ENCODE data around the gene TAS2R8. TPM values are rescaled to one million over a fixed set of nuclear protein-coding genes. Genes with fewer than 3 reads are reported as not detected.

Gene TAS2R8
- total RNA-seq, 1 experiment from 2014 or later, result not detected

DNA sequence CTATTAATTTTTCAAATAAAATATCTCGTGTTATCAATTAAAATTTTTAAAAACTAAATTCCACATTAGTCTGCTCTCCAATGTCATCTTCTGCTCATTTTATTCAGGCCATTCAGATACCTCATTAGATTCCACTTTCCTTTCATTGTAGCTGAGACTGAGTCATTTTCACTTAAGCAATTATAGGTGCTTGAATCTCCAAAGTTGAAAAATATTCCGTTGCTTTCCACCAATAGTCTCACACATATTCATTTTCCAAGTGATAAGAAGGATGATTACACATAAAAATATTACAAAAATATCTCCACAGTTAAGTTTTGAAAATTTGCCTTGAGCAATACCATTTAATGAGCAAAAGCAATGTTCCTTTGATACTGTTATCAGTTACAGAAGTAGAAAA lies 47.4 kb downstream of the TAS2R8 start:
- Histone ChIP-seq H3K27ac (no peak overlapping the region), H3K36me3 (ENCODE audit: low read depth) (no peaks in the 10 kb centered on the region), H3F3A (ENCODE audit: insufficient read depth, low read depth) (no peaks in the 10 kb centered on the region), H3K4me2 (no peak overlapping the region), H3K9me2 (ENCODE audit: insufficient read depth) (no peaks in the 10 kb centered on the region), H2AFZ (no peak overlapping the region), H3K9me3 (ENCODE audit: insufficient read depth, low read depth) (peaks cover 13% of the 10 kb centered on the region), H4K20me1 (ENCODE audit: insufficient read depth) (no peaks in the 10 kb centered on the region), H3K79me2 (ENCODE audit: low read depth) (no peaks in the 10 kb centered on the region), H3K4me1 (replicated peaks; ENCODE audit: insufficient read depth) (no peaks in the 10 kb centered on the region), H3K4me3 (no peak overlapping the region), H3K27me3 (ENCODE audit: insufficient read depth, low read depth) (no peaks in the 10 kb centered on the region)
- POLR2A ChIA-PET (ENCODE audit: unreplicated experiment), result no interaction called here
- intact Hi-C loops (cut with micrococcal nuclease; ENCODE audit: unreplicated experiment), result loop anchor here (10.0 kb wide), 2 partner anchors 395 to 725 kb away; partner anchors contain the start of gene CLEC9A
- TF ChIP-seq EZH2 (IDR thresholded peaks at IDR 0.05; ENCODE audit: low read depth), result no peak
- TF ChIP-seq, protein P1, sequence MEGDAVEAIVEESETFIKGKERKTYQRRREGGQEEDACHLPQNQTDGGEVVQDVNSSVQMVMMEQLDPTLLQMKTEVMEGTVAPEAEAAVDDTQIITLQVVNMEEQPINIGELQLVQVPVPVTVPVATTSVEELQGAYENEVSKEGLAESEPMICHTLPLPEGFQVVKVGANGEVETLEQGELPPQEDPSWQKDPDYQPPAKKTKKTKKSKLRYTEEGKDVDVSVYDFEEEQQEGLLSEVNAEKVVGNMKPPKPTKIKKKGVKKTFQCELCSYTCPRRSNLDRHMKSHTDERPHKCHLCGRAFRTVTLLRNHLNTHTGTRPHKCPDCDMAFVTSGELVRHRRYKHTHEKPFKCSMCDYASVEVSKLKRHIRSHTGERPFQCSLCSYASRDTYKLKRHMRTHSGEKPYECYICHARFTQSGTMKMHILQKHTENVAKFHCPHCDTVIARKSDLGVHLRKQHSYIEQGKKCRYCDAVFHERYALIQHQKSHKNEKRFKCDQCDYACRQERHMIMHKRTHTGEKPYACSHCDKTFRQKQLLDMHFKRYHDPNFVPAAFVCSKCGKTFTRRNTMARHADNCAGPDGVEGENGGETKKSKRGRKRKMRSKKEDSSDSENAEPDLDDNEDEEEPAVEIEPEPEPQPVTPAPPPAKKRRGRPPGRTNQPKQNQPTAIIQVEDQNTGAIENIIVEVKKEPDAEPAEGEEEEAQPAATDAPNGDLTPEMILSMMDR (conservative IDR thresholded peaks at IDR 0.05), result no peak
- DNase-seq, result no peak
- no TSS peak for BruUV-seq (replicated peaks)
- CTCF ChIA-PET, result interaction anchor here (0.7 kb wide), 1 partner anchor 9 kb away, joined by 4 read pairs; no protein-coding TSS in a partner anchor

DNA sequence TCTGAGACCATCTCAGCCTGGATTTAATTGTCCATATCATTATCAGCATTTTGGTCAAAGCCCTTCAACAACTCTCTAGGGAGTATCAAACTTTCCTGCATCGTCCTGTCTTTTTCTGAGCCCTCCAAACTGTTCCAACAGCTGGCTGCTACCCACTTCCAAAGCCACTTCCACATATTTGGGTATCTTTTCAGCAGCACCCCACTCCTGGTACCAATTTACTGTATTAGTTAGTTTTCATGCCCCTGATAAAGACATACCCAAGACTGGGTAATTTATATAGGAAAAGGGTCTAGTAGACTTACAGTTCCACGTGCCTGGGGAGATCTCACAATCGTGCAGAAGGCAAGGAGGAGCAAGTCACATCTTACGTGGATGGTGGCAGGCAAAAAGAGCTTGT lies 50.9 kb downstream of the TAS2R8 start:
- H3K79me2 ChIP-seq (ENCODE audit: low read depth), result no peaks in the 10 kb centered on the region
- no peak for DNase-seq
- no peak overlapping the region for H3K27ac ChIP-seq
- no peaks in the 10 kb centered on the region for H3K36me3 ChIP-seq (ENCODE audit: low read depth)
- CTCF ChIA-PET, result no interaction called here
- no peaks in the 10 kb centered on the region for H3K4me1 ChIP-seq (replicated peaks; ENCODE audit: insufficient read depth)
- POLR2A ChIA-PET (ENCODE audit: unreplicated experiment), result no interaction called here
- no peaks in the 10 kb centered on the region for H4K20me1 ChIP-seq (ENCODE audit: insufficient read depth)
- H3K9me3 ChIP-seq (ENCODE audit: insufficient read depth, low read depth), result peaks cover 13% of the 10 kb centered on the region
- no peak overlapping the region for H3K4me3 ChIP-seq
- TF ChIP-seq EZH2 (IDR thresholded peaks at IDR 0.05; ENCODE audit: low read depth), result no peak
- TF ChIP-seq, protein P1 (conservative IDR thresholded peaks at IDR 0.05), result no peak
- intact Hi-C loops (cut with micrococcal nuclease; ENCODE audit: unreplicated experiment), result loop anchor here (10.0 kb wide), 2 partner anchors 391 to 721 kb away; partner anchors contain the start of gene CLEC9A
- H3K9me2 ChIP-seq (ENCODE audit: insufficient read depth), result no peaks in the 10 kb centered on the region
- H2AFZ ChIP-seq, result no peak overlapping the region
- H3K4me2 ChIP-seq, result no peak overlapping the region
- no peaks in the 10 kb centered on the region for H3K27me3 ChIP-seq (ENCODE audit: insufficient read depth, low read depth)
- BruUV-seq (replicated peaks), result no TSS peak
- H3F3A ChIP-seq (ENCODE audit: insufficient read depth, low read depth), result no peaks in the 10 kb centered on the region

Other genes with a start within 250 kb of the TAS2R8 start
- gene MAGOHB, start 193.7 kb downstream of the TAS2R8 start, total RNA-seq (2021), result 53.8 and 91.4 TPM in 2 replicates
- 7.8 and 16.9 TPM in 2 replicates for gene STYK1, start 133.2 kb downstream of the TAS2R8 start, total RNA-seq (2021)
- gene YBX3, start 84.0 kb downstream of the TAS2R8 start, total RNA-seq (2021), result 567 and 613 TPM in 2 replicates
- not detected in 2 replicates for gene TAS2R7, start 4.7 kb downstream of the TAS2R8 start, total RNA-seq (2021)
- gene TAS2R9, start 2.9 kb upstream of the TAS2R8 start, total RNA-seq (2021), result not detected in 2 replicates
- 1.4 and 2.2 TPM in 2 replicates for gene TAS2R10, start 19.1 kb upstream of the TAS2R8 start, total RNA-seq (2021)
- gene PRR4, start 42.2 kb upstream of the TAS2R8 start, total RNA-seq (2021), result 5.1 and 7.1 TPM in 2 replicates
- gene PRH1, start 77.0 kb upstream of the TAS2R8 start, total RNA-seq (2021), result 14.4 and 17.2 TPM in 2 replicates
- gene TAS2R13, start 102.3 kb upstream of the TAS2R8 start, total RNA-seq (2021), result 1.9 and 2.6 TPM in 2 replicates
- gene PRH2, start 122.0 kb upstream of the TAS2R8 start, total RNA-seq (2021), result not detected in 2 replicates
- gene TAS2R14, start 132.0 kb upstream of the TAS2R8 start, total RNA-seq (2021), result 1.8 and 3.3 TPM in 2 replicates
- gene TAS2R50, start 179.6 kb upstream of the TAS2R8 start, total RNA-seq (2021), result 1.6 and 2.3 TPM in 2 replicates
- gene TAS2R20, start 191.0 kb upstream of the TAS2R8 start, total RNA-seq (2021), result 1.8 and 2.6 TPM in 2 replicates
- 3.3 TPM in 2 replicates for gene TAS2R19, start 215.3 kb upstream of the TAS2R8 start, total RNA-seq (2021)
- 3.1 and 3.5 TPM in 2 replicates for gene TAS2R31, start 224.1 kb upstream of the TAS2R8 start, total RNA-seq (2021)